Measurements from ENCODE around the gene UMPS.
"Not testable (repeated sequence)": the region's sequence is repeated elsewhere in the genome, so short reads cannot be mapped to it uniquely, and the experiment has no call there.

The UMPS gene

DNA sequence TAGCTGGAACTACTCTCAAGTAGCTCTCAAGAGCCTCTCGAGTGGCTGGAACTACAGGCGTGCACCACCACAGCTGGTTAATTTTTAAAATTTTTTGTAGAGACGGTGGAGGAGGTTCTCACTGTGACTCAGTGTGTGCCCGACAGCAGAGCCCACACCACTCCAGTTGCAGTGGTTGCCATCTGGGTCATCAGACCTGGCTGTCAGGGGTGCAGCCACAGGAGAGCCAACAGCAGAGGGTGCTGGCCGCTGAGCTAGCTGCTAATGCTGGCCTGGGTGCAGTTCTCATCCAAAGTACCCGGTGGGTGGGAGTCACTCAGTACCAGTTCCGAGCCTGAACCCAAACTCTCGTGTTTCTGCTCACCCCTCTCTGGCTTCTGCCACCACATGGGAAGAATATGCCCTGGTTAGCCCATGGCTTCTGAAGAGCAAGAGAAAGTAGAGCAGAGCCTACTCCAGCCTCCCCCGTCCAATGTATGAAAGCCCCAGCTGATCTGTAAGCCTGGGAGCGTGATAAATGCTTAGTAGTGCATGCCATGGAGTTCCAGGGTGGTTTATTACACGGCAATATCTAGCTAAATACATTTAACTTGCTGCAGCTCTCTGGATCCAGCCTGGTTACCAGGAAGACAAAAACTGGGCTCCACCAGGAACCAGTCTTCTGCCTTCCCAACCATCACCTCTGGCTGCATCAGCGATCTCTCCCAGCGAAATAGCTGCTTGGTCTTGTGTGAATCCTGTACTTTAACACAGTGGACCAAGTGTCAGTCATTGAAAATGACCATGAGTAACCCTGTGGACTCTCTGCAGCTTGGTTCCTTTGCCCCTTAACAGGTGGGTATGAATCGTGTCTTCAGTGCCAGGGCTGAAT is 17.1 kb downstream of the UMPS start:
- Histone ChIP-seq H2BK120ac (ENCODE audit: low read depth, low read length) (no peak overlapping the region), H3K36me3 (ENCODE audit: control insufficient read depth in 1 of 2, insufficient read depth in 2 of 2, low read depth in 1 of 2, low read length in 2 of 2) (peaks cover 26 to 42% of the 10 kb centered on the region in 2 experiments), H2BK15ac (ENCODE audit: low read depth, poor library complexity, severe bottlenecking) (no peak overlapping the region), H3K9me3 (ENCODE audit: control insufficient read depth, low read length) (no peaks in the 10 kb centered on the region), H3K23ac (ENCODE audit: low read length in 2 of 2) (no peak overlapping the region), H3K27me3 (ENCODE audit: control insufficient read depth in 1 of 2, insufficient read depth in 1 of 2, low read length in 2 of 2) (no peaks in the 10 kb centered on the region), H2BK5ac (ENCODE audit: low read depth, low read length, poor library complexity, severe bottlenecking) (no peak overlapping the region), H3K27ac (ENCODE audit: low read length, poor library complexity, severe bottlenecking) (no peak overlapping the region), H3K4ac (ENCODE audit: low read depth in 1 of 2, low read length in 2 of 2) (no peak overlapping the region), H2AFZ (ENCODE audit: low read depth, low read length) (no peak overlapping the region), H3K18ac (ENCODE audit: low read depth in 1 of 2, low read length in 2 of 2) (no peak overlapping the region), H3K14ac (ENCODE audit: low read length in 2 of 2) (no peak overlapping the region), H3K9ac (ENCODE audit: low read length) (no peak overlapping the region), H3K4me2 (ENCODE audit: low read length, poor library complexity, severe bottlenecking) (no peak overlapping the region), H3K4me1 (ENCODE audit: control insufficient read depth, insufficient read depth, low read depth, low read length) (peaks cover 4% of the 10 kb centered on the region), H4K91ac (ENCODE audit: low read length) (no peak overlapping the region), H4K8ac (ENCODE audit: low read length) (no peak overlapping the region), H3K79me1 (replicated peaks; ENCODE audit: low read length, poor library complexity, severe bottlenecking) (peaks cover 4% of the 10 kb centered on the region), H3K4me3 (ENCODE audit: insufficient read depth in 1 of 2, low read depth in 1 of 2, low read length in 2 of 2) (no peak overlapping the region), H2BK12ac (ENCODE audit: low read length in 2 of 2) (no peak overlapping the region), H2AK5ac (ENCODE audit: low read length, severe bottlenecking) (no peak overlapping the region)
- WGBS, result 95% methylated on average over 14 of the region's 14 CpGs
- DNase-seq, result no peak

DNA sequence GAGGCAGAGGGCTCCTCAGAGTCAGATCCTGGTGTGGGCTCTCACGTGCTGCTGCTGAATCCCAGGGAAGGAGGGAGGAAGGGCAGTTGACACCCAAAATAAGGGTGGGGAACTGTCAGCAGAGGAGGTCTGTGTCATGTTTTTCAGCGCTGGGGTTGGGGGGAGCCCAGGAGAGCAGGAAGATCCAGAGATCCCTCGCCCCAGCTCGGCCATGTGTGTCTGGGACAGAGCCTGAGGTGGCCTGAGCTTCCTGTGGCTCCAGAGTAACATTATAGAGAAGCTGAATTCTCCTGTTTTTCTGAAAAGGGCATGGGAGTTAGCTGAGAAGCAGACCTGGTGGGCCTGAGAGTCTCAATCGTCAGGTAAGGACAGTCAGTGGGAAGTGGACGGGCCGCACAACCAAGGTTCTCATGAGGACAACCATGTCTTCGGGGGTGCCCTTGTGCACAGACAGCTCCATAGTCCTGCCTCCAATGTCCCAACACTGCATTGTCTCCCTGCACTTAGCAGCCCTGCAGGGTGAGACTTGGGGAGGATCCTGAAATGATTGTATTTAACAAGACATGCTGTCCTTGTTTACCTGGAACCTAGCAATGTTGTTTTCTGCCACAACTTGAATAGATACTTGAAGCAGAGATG is 18.4 kb downstream of the UMPS start:
- no peaks in the 10 kb centered on the region for H3K9me3 ChIP-seq (ENCODE audit: control insufficient read depth, low read length)
- H3K4me2 ChIP-seq (ENCODE audit: low read length, poor library complexity, severe bottlenecking), result no peak overlapping the region
- H2BK5ac ChIP-seq (ENCODE audit: low read depth, low read length, poor library complexity, severe bottlenecking), result no peak overlapping the region
- peak overlapping the region in 1 of 2 experiments; percentile 42 for H3K23ac ChIP-seq (ENCODE audit: low read length in 2 of 2)
- peak overlapping the region in 1 of 2 experiments; percentile 46 for H3K4ac ChIP-seq (ENCODE audit: low read depth in 1 of 2, low read length in 2 of 2)
- peaks cover 4% of the 10 kb centered on the region for H3K79me1 ChIP-seq (replicated peaks; ENCODE audit: low read length, poor library complexity, severe bottlenecking)
- no peak overlapping the region for H2AFZ ChIP-seq (ENCODE audit: low read depth, low read length)
- no peak overlapping the region for H3K9ac ChIP-seq (ENCODE audit: low read length)
- 87% methylated on average over 8 of the region's 8 CpGs for whole genome bisulfite sequencing
- H2BK12ac ChIP-seq (ENCODE audit: low read length in 2 of 2), result no peak overlapping the region
- no peak overlapping the region for H3K4me3 ChIP-seq (ENCODE audit: insufficient read depth in 1 of 2, low read depth in 1 of 2, low read length in 2 of 2)
- H2BK120ac ChIP-seq (ENCODE audit: low read depth, low read length), result no peak overlapping the region
- no peak overlapping the region for H3K27ac ChIP-seq (ENCODE audit: low read length, poor library complexity, severe bottlenecking)
- H3K18ac ChIP-seq (ENCODE audit: low read depth in 1 of 2, low read length in 2 of 2), result no peak overlapping the region
- H3K4me1 ChIP-seq (ENCODE audit: control insufficient read depth, insufficient read depth, low read depth, low read length), result peaks cover 4% of the 10 kb centered on the region
- no peak for DNase-seq
- H4K8ac ChIP-seq (ENCODE audit: low read length), result no peak overlapping the region
- H3K27me3 ChIP-seq (ENCODE audit: control insufficient read depth in 1 of 2, insufficient read depth in 1 of 2, low read length in 2 of 2), result no peaks in the 10 kb centered on the region
- no peak overlapping the region for H4K91ac ChIP-seq (ENCODE audit: low read length)
- H3K14ac ChIP-seq (ENCODE audit: low read length in 2 of 2), result no peak overlapping the region
- no peak overlapping the region for H2BK15ac ChIP-seq (ENCODE audit: low read depth, poor library complexity, severe bottlenecking)
- peaks cover 26 to 37% of the 10 kb centered on the region in 2 experiments for H3K36me3 ChIP-seq (ENCODE audit: control insufficient read depth in 1 of 2, insufficient read depth in 2 of 2, low read depth in 1 of 2, low read length in 2 of 2)
- no peak overlapping the region for H2AK5ac ChIP-seq (ENCODE audit: low read length, severe bottlenecking)

DNA sequence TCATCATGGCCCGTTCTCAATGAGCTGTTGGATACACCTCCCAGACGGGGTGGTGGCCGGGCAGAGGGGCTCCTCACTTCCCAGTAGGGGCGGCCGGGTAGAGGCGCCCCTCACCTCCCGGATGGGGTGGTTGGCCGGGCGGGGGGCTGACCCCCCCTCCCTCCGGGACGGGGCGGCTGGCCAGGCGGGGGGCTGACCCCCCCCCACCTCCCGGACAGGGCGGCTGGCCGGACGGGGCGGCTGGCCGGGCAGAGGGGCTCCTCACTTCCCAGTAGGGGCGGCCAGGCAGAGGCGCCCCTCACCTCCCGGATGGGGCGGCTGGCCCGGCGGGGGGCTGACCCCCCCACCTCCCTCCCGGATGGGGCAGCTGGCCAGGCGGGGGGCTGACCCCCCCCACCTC is 19.6 kb downstream of the UMPS start:
- WGBS, result 97% methylated on average over 3 of the region's 27 CpGs
- H3K18ac ChIP-seq (ENCODE audit: low read depth in 1 of 2, low read length in 2 of 2); DNase-seq: not testable (repeated sequence)

GRCh38 chr3:124751501-124751900 is 21.2 kb downstream of the UMPS start:
- 50% methylated on average over 2 of the region's 5 CpGs for WGBS

More for the DNA sequence above, 19.6 kb downstream of the UMPS start:
- not testable (repeated sequence) for H4K91ac ChIP-seq (ENCODE audit: low read length); H2AK5ac ChIP-seq (ENCODE audit: low read length, severe bottlenecking); H2BK120ac ChIP-seq (ENCODE audit: low read depth, low read length); H2BK12ac ChIP-seq (ENCODE audit: low read length in 2 of 2); H3K9ac ChIP-seq (ENCODE audit: low read length); H3K14ac ChIP-seq (ENCODE audit: low read length in 2 of 2); H3K27me3 ChIP-seq (ENCODE audit: control insufficient read depth in 1 of 2, insufficient read depth in 1 of 2, low read length in 2 of 2); H3K4me1 ChIP-seq (ENCODE audit: control insufficient read depth, insufficient read depth, low read depth, low read length); H3K9me3 ChIP-seq (ENCODE audit: control insufficient read depth, low read length); H2AFZ ChIP-seq (ENCODE audit: low read depth, low read length); H2BK5ac ChIP-seq (ENCODE audit: low read depth, low read length, poor library complexity, severe bottlenecking); H3K23ac ChIP-seq (ENCODE audit: low read length in 2 of 2); H3K4me2 ChIP-seq (ENCODE audit: low read length, poor library complexity, severe bottlenecking); H3K79me1 ChIP-seq (replicated peaks; ENCODE audit: low read length, poor library complexity, severe bottlenecking); H4K8ac ChIP-seq (ENCODE audit: low read length); H3K27ac ChIP-seq (ENCODE audit: low read length, poor library complexity, severe bottlenecking); H2BK15ac ChIP-seq (ENCODE audit: low read depth, poor library complexity, severe bottlenecking); H3K4me3 ChIP-seq (ENCODE audit: insufficient read depth in 1 of 2, low read depth in 1 of 2, low read length in 2 of 2); H3K4ac ChIP-seq (ENCODE audit: low read depth in 1 of 2, low read length in 2 of 2)
- H3K36me3 ChIP-seq (ENCODE audit: control insufficient read depth in 1 of 2, insufficient read depth in 2 of 2, low read depth in 1 of 2, low read length in 2 of 2), result peaks cover 20 to 25% of the 10 kb centered on the region in 2 experiments

More at GRCh38 chr3:124751501-124751900, 21.2 kb downstream of the UMPS start:
- Histone ChIP-seq H2BK120ac (ENCODE audit: low read depth, low read length) (no peak overlapping the region), H3K27me3 (ENCODE audit: control insufficient read depth in 1 of 2, insufficient read depth in 1 of 2, low read length in 2 of 2) (no peaks in the 10 kb centered on the region), H3K27ac (ENCODE audit: low read length, poor library complexity, severe bottlenecking) (no peak overlapping the region), H2AK5ac (ENCODE audit: low read length, severe bottlenecking) (no peak overlapping the region), H3K36me3 (ENCODE audit: control insufficient read depth in 1 of 2, insufficient read depth in 2 of 2, low read depth in 1 of 2, low read length in 2 of 2) (peaks cover 11 to 12% of the 10 kb centered on the region in 2 experiments), H2BK15ac (ENCODE audit: low read depth, poor library complexity, severe bottlenecking) (no peak overlapping the region), H2BK5ac (ENCODE audit: low read depth, low read length, poor library complexity, severe bottlenecking) (no peak overlapping the region), H4K8ac (ENCODE audit: low read length) (no peak overlapping the region), H3K23ac (ENCODE audit: low read length in 2 of 2) (no peak overlapping the region), H3K4me2 (ENCODE audit: low read length, poor library complexity, severe bottlenecking) (no peak overlapping the region), H3K9ac (ENCODE audit: low read length) (no peak overlapping the region), H3K18ac (ENCODE audit: low read depth in 1 of 2, low read length in 2 of 2) (no peak overlapping the region), H3K79me1 (replicated peaks; ENCODE audit: low read length, poor library complexity, severe bottlenecking) (no peaks in the 10 kb centered on the region), H2BK12ac (ENCODE audit: low read length in 2 of 2) (no peak overlapping the region), H3K14ac (ENCODE audit: low read length in 2 of 2) (no peak overlapping the region), H3K4me3 (ENCODE audit: insufficient read depth in 1 of 2, low read depth in 1 of 2, low read length in 2 of 2) (no peak overlapping the region), H3K4ac (ENCODE audit: low read depth in 1 of 2, low read length in 2 of 2) (no peak overlapping the region), H3K9me3 (ENCODE audit: control insufficient read depth, low read length) (no peaks in the 10 kb centered on the region), H2AFZ (ENCODE audit: low read depth, low read length) (no peak overlapping the region), H3K4me1 (ENCODE audit: control insufficient read depth, insufficient read depth, low read depth, low read length) (no peaks in the 10 kb centered on the region), H4K91ac (ENCODE audit: low read length) (no peak overlapping the region)
- DNase-seq, result no peak
